NOMO-1 treated with DMSO at 0.1 percent for 48 hours (cell line): Measurements from ENCODE around the gene DNAH1.

Experiments used
- DNase-seq: peaks from one replicate; lab custom pipeline; 2025; ENCODE audit not compliant: unreplicated experiment; lab: John Stamatoyannopoulos, UW

The DNAH1 gene

DNA sequence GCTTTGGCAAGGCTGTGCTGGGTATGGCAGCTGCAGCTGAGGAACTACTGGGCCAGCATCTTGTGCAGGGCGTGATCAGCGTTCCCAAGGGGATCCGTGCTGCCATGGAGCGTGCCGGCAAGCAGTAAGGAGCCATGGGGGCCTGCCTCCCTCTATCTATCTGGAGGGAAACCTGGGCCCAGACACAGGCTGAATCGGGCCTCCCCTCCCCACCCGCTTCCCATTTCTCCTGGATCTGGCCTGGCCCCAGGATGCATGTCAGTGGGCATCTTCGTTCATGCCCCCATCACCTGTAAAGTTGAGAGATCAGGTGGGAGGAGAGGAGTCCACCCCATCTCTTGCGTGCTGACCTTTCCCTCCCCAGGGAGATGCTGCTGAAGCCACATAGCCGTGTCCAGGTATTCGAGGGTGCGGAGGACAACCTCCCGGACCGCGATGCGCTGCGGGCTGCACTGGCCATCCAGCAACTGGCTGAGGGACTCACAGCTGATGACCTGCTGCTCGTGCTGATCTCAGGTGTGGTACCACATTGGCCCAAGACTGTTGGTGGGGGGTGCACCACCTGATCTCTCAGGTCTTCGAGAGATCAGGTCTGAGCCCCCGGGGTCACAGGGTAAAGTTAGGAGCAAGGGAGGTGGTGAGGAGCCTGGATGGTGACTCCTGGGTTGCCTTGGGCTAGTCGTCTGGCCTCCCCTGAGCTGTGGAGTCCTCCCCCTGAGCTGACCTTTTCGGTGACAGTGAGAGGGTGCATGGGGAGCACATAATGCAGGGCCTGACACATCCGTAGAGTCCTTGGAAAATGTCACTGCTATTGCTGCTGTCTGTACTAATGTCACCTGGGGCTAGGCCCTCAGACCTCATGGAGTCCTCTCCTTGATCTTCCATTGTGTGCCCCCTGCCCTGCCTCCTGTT lies 25.3 kb upstream of the DNAH1 start:
- no peak for DNase-seq

DNA sequence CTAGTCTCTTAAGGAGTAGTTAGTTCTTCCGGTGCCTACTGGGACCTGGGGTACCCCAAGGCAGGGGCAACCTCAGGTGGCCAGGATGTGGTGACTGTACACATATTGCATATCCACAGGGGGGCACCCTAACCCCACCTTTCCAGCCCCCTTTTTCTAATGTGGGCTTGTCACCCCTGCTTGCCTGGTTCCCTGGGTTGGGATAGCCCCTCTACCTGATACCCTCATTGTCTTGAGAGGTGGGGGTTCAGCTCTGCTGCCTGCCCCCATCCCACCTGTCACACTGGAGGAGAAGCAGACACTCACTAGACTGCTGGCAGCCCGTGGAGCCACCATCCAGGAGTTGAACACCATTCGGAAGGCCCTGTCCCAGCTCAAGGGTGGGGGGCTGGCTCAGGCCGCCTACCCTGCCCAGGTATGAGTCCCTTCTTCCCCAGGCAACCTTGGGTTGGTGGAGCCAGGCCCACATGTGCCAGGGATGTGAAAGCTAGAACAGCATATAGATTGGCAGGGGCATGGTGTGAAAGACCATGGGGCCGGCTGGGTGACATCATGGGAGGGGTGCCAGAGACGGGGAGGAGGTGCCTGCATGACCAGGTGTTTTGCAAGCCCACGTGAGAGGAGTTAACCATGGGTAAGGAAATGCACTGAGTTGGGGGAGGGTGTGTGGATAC lies 24.5 kb upstream of the DNAH1 start:
- peak; percentile 21 for DNase-seq

DNA sequence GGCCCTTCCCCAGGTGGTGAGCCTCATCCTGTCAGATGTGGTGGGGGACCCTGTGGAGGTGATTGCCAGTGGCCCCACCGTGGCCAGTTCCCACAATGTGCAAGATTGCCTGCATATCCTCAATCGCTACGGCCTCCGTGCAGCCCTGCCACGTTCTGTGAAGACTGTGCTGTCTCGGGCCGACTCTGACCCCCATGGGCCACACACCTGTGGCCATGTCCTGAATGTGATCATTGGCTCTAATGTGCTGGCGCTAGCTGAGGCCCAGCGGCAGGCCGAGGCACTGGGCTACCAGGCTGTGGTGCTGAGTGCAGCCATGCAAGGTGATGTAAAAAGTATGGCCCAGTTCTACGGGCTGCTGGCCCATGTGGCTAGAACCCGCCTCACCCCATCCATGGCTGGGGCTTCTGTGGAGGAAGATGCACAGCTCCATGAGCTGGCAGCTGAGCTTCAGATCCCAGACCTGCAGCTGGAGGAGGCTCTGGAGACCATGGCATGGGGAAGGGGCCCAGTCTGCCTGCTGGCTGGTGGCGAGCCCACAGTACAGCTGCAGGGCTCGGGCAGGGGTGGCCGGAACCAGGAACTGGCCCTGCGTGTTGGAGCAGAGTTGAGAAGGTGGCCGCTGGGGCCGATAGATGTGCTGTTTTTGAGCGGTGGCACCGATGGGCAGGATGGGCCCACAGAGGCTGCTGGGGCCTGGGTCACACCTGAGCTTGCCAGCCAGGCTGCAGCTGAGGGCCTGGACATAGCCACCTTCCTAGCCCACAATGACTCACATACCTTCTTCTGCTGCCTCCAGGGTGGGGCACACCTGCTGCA lies 23.7 kb upstream of the DNAH1 start:
- no peak for DNase-seq

DNA sequence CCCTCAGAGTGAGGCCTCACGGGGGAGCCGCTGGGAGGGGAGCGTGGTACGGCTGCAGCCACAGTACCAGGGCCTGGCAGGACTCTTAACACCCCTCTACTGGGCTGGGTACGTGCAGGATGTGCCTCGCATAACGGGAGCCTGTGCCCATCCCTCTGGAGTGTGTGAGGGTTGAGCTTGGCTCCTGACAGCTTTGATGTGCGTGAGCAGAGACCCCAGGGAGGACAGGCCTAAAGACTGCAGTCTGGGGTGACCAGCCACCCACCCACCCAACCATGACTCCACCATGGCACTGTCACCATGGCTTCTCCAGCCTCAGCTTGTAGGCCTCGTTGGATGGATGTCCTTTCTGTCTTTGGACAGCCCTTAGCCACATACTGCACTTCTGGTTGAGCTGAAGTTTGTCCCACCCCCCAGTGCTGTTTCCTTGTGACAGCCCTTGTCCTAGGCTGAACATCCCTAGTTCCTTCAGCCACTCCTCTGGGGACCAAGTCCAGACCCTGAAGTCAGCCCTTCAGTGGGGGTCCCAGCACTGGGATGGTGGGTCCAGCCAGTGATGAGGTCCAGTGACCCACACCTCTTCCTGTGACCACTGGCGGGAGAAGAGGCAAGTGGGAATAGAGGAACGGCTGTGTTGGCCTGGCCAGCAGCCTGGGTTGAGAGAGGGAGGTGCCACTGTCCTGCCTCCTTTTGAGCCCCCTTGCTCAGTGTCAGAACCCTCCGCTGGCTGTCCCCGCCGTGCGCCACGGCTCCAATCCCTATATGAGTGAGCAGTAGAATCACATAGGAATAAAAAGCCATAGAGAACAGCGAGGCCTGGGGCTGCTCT lies 22.4 kb upstream of the DNAH1 start:
- DNase-seq = no peak

DNA sequence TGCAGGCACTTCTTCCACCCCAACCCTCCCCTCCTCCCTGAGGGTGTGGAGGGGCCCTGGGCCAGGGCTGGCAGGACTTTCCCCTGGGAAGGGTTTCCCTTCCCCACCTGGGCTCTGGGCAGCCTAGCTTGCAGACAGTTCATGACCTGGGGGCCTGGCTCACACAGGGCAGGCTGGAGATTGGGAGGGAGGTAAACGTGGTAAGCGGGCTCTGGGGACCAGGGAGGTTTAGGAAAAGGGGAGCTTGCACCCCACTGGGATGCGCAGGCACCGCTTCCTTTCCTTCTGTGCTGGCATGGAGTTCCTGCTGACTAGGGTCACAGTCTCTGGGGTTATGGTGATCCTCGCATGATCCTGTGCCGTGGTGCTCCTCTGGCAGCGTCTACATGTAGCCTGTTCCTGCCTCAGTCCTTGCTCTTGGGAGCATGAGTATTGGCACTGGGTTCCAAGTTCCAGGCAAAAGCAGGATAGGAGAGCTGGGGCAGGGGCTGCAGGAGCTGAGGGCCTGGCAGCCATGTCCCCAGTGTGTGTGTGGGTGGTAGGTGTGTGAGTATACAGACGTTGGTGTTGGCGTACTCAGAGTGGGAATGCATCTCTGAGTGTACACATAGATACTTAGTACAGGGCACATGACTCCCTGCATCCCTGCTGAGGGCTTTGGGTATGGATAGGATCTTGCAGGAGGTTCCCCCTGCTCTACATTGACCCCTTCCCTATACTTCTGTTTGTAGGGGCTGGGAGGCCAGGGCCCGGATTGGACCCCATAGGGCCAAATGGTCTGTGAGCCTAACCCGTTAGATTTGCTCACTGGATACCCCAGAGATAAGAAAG lies 21.6 kb upstream of the DNAH1 start:
- DNase-seq = no peak

DNA sequence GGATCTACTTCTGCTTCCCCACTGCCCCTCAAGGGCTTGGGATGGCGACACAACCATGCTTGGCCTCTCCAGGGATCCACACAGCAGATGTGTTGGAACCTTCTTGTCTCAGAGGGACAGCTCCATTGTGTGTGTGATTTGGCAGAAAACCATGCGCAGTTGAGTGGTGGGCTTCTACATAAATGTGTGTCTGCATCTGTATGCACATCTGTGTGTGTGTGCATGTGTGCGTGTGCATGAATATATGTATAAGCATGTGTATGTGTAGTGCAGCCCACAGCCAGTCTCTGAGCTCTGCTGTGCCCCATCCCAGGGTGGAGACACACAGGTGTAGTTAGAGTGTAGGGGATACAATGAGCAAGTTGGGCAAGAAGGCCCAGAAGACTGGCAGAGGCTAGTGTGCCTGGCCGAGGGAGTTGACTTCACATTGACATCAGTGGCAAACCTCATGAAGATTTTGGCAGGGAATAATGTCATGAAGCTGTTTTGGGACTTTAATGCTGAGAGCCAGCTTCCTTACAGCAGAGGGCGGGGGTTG lies 20.4 kb upstream of the DNAH1 start:
- no peak for DNase-seq

DNA sequence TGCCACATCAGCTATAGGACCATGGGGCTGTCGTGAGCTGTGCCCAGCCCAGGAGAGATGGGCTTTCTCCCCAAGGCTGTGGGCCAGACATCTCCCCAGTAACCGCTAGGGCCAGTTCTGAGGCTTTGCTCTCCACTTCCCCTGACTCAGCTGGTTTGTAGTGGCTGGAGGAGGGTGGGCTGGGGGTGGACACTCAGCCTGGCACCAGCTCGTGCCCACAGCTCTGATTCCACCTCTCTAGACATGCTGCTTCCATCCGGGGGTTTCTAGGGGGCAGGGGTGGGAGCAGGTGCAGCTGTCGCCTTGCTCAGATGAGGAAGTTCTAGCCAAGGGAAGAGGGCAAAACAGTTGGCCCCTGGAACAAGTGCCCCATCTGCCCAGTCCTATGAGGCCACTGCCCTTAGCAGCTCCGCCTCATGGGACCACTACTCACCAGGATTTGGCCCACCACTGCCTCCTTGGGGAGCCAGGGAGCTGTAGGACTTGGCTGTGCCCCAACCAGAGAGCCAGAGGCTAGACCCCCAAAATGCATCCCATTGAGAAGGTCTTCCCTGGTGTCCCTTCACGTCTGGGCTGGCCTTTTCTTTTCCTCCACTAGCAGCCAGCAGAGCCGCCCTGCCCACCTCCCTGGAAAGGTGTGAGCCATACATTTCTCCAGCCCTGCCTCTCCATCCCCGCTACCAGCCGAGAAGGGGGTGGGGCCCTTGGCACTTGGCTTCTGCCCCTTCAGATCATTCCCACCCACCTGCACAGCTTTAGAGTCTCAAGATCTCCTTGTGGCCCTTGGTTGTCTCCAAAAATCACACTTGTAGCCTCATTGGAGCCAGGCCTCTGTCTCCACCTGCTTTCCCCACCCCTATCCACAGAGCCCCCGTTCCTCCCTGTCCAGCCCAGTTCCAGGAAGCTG lies 18.6 kb upstream of the DNAH1 start:
- no peak for DNase-seq

DNA sequence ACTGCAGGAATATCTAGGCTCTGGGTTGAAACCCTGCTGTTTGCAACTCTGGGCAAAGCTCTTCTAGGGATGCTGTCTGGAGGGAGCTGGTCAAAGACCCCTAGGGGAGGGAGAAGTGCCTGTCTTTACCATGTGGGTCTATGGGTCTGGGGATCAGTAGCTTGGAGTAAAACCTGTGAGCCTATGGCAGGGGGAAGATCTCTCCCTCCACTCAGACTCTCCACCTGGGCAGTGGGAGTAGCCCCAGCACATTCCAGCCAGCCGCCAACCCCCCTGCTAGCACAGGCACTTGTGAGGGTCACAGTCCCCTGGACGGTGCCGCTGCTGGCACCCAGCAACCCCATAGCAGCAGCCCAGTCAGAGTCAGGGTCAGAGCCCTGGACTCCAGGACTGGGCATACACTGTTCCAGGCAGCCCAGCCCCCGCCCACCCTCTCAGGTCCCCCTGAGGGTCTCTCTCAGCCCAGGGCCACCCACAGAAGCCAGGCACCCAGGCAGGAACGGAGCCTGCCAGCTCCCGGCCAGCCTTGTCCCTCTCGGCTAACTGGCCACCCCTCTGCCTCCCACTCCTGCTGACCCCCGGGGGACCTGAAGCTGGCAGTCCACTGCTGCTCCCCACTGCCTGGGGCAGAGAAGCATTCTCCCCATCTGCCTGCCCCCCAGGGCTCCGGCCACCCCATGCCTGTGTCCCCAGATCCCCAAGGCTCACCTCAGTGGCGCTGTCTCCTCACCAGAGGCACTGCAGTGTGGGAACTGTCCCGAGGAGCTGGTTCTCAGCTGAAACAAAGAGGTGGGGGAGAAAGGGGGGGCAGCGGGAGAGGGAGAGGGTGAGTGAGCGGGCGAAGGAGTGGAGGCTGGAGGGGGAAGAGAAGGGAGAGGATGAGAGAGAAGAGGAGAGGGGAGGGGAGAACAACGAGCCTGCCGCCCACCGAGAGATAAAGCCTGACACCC lies 17.7 kb upstream of the DNAH1 start:
- no peak for DNase-seq

DNA sequence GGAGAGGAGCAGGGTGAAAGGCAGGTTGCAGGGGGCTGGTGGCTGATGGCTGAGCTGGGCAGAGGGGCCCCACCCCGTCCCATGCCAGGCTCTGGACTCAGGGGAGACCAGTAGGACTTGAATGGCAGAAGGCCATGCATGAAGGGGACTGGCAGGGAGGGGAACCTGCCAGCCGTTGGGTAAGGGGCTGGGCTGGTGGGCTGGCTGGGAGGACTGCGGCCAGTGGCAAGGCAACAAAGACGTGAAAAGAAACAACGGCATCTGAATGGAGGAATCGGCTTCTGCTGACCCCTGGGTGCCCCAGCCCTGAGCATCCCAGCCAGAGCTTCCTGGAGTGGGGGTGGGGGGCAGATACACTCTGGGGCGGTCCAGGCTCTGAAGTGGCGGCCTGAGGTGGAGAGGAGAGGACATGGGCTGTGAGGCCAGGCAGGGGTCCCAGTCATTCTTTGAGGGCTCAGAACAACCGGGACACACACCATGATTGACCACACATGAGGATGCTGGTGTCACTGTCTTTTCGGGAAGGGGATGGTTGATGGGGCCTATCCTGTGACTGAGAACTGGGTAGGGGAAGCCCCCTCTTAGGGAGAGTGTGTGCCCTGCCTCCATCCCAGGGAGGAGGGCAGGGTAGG lies 16.8 kb upstream of the DNAH1 start:
- no peak for DNase-seq

DNA sequence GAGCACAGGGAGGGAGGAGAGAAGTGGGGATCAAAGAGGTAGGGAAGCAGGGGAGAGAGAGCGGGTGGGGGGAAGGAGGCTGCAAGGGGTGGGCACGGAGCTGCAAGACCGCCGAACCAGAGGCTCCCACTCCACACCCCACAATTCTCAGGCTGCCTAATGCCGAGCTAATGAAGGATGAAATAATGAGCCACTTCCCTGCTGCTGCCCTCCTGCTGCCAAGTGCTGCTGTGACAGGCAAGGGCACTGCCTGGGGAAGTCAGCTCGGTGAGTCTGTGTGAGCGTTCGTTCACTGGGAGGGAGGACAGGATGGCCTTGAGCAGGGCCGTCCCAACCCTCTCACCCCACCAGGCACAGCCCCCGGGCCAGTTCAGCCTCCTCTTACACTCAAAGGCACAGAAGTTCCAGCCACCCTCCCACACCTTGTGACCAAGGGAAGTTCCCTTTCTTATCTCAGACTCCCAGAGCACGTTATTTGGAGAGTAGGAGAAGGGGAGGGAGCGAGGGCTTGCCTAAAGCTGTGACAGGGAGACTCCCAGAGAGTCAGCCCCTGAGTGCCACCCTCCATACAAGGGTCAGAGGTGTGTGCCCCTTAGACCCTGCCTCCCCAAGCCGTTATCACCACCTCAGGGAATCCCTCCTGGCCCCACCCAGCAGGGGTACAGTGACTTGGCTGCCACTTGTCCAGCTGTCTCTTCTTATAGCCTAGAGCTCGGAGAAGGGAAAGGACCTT lies 16.1 kb upstream of the DNAH1 start:
- DNase-seq = no peak

DNA sequence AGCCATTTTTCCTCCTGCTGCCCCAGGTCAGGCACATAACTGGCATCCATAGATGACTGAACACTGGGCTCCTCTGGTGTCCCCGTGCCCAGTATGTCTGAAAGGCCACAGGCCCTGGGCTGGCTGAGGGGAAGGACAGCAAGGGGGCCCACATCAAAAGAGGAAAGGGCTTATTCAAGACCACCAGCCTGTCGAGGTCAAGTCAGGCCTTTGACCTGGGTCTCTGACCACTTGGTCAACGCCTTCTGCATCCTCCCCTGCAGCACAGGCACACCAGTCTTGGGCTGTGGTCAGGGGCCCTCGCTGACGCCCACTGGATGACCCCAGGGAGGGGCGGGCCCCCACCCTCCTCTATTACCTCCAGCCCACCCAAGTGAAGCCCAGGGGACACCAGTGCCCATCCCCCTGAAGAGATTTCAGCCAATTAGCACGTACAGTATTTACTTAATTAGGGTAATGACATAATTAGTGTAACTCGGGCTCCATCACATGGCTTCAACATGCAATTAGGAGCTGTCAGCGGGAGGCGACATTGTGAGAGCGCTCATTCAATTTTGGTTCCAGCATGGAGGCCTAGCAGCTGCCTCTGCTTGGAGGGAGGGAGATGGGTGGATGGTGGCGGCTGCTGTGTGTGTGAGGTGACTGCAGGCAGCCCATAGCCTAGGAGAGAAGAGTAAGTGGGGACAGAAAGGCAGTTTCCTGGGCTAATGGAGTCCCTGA lies 13.5 kb upstream of the DNAH1 start:
- peak; percentile 24 for DNase-seq

DNA sequence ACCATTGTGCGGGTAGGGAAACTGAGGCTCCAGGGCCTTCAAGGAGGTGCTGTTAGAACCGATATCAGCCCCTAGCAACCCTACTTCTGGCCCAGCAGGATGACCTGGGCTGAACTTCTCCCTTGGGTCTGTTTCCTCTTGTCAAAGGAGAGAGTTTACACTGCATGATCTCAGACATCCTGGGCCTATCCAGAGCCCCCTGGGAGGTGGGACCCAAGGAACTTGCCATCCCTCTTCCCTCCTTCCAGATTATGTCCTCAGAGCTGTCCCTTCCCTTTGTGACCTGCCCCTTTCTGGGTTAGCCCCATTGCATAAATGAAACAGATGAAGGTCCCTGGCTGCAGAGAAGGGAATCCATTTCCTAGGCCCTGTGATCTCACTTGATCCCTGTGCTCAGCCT lies 12.3 kb upstream of the DNAH1 start:
- no peak for DNase-seq

DNA sequence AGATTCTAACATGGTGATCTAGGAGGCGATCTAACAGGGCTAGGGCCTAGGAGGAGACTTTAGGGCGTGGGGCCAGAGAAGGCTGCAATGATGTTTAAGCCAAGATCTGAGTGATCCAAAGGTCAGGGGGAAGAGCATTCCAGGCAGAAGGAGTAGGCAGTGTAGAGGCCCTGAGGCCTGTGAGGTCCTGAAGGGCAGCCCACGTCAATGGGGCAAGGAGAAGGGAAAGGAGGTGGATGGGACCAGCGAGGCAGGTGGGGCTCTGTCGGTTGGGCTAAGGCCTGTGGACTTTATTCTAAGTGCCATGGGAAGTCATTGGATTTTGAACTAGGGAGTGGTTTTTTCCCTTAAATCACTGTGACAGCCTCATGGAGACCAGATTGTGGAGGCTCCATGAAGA lies 10.2 kb upstream of the DNAH1 start:
- no peak for DNase-seq

DNA sequence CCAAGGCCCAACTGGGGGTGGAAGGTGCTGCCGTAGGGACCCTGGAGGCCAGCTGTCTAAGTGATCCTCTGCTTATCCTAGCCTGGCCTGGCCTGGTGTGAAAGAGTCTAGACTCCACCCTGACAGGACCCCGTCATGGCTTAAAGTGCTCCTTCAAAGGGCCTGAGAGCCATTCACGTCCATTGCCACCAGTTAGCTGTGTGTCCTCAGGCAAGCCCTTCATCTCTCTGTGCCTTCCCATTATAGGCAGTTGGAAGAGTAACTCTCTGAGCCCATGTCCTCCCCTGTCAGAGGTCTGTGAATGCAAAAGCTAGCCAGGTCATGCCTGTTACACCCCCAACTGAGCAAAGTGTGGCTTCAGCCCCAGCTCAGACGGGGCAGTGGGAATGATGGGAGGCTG lies 9.1 kb upstream of the DNAH1 start:
- DNase-seq = no peak

DNA sequence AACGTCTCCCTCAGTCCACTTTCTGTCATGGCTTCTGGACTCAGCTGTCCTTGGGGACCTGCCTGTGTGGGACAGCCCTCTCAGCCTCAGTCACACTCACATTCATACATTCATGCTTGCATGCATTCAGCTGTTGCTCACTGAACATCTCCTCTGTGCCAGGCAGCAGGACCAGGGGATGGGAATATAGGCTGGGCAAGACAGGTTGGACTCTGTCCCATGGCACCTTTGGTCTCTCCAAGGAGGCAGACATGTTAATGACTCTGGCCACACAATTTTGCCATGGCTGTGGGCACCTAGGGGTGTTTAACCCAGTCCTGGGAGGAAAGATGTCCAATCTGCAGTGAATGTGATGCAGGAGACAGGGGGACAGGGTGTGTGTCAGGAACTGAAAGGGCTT lies 7.8 kb upstream of the DNAH1 start:
- DNase-seq = no peak
